ENCODE measurements around the gene CD2AP. TPM values are rescaled to one million over a fixed set of nuclear protein-coding genes. Genes with fewer than 3 reads are reported as not detected.

CD2AP gene
- total RNA-seq, 1 donor from 2014 or later = 40.3 TPM

DNA sequence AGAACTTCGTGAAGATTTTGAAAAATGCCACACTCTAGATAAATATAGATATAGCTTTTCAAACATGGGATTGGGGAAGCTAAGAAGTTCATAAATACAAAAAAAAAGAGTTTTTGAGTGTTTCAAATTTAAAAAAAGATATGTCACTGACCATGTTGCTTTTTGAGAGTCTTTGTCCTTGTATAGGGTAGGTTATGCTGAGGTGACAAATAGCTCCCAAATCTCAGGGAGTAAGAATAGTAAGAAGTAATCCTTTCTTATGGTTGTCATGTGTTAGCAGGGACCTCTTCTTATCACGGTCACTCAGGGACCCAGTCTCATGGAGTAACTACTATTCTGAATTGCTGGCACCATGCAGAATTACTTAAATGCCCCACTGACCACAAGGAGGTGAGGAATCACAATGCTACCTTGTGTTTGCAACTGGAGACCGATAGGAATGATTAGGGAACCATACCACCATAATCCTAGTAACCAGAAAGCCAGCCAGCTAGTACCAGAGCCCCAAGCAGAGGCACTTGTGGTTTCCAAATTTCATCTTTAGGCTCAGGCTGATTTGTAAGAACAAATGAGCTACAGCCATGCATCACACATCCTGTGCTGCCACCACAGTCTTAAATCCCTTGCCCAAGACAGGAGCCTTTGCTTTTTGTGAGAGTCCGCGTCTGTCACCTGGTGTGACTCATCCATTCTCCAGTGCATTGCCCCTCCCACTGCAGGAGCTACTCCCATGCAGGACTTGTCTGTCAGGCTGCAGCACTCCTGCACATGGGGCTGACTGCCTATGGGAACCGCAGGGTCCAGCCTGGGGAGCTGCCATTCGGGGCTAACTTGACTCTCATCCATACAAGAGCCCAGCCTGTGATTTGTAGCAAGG lies 178.4 kb downstream of the CD2AP start:
- no peak overlapping the region for H3K27ac Mint-ChIP-seq (ENCODE audit: unreplicated experiment)
- no peaks in the 10 kb centered on the region for H3K9me3 Mint-ChIP-seq (ENCODE audit: unreplicated experiment)
- no peaks in the 10 kb centered on the region for H3K27me3 Mint-ChIP-seq (ENCODE audit: unreplicated experiment)
- H3K4me3 Mint-ChIP-seq (ENCODE audit: unreplicated experiment) = no peak overlapping the region
- H3K4me1 Mint-ChIP-seq (ENCODE audit: unreplicated experiment) = peaks cover 10% of the 10 kb centered on the region
- H3K36me3 Mint-ChIP-seq (ENCODE audit: low read depth, unreplicated experiment) = no peaks in the 10 kb centered on the region
- TF ChIP-seq, protein P1, sequence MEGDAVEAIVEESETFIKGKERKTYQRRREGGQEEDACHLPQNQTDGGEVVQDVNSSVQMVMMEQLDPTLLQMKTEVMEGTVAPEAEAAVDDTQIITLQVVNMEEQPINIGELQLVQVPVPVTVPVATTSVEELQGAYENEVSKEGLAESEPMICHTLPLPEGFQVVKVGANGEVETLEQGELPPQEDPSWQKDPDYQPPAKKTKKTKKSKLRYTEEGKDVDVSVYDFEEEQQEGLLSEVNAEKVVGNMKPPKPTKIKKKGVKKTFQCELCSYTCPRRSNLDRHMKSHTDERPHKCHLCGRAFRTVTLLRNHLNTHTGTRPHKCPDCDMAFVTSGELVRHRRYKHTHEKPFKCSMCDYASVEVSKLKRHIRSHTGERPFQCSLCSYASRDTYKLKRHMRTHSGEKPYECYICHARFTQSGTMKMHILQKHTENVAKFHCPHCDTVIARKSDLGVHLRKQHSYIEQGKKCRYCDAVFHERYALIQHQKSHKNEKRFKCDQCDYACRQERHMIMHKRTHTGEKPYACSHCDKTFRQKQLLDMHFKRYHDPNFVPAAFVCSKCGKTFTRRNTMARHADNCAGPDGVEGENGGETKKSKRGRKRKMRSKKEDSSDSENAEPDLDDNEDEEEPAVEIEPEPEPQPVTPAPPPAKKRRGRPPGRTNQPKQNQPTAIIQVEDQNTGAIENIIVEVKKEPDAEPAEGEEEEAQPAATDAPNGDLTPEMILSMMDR (IDR thresholded peaks at IDR 0.05; ENCODE audit: unreplicated experiment) = no peak
- no peak for DNase-seq (ENCODE audit: low spot score)

DNA sequence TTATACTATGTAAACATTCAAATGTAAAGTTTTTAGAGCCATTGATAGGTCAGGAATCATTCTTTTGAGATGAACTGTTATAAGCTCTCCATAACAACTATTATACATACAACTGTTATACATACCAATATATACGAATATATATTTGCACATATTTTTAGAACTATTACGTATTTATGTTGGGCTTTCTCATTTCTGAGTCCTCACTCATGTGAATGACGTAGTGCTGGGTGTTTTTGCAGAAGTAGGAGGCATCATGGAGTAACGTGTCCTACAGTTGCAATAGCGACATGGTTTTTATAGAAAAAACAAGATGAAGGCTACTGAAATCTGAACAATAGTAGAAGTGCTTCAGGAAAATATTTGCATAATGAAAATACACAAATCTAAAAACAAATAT lies 184.4 kb downstream of the CD2AP start:
- Mint-ChIP-seq H3K27me3 (ENCODE audit: unreplicated experiment) (peaks cover 1% of the 10 kb centered on the region), H3K27ac (ENCODE audit: unreplicated experiment) (no peak overlapping the region), H3K4me3 (ENCODE audit: unreplicated experiment) (no peak overlapping the region), H3K9me3 (ENCODE audit: unreplicated experiment) (no peaks in the 10 kb centered on the region), H3K36me3 (ENCODE audit: low read depth, unreplicated experiment) (no peaks in the 10 kb centered on the region), H3K4me1 (ENCODE audit: unreplicated experiment) (peaks cover 7% of the 10 kb centered on the region)
- TF ChIP-seq, protein P1 (IDR thresholded peaks at IDR 0.05; ENCODE audit: unreplicated experiment) = no peak
- no peak for DNase-seq (ENCODE audit: low spot score)

DNA sequence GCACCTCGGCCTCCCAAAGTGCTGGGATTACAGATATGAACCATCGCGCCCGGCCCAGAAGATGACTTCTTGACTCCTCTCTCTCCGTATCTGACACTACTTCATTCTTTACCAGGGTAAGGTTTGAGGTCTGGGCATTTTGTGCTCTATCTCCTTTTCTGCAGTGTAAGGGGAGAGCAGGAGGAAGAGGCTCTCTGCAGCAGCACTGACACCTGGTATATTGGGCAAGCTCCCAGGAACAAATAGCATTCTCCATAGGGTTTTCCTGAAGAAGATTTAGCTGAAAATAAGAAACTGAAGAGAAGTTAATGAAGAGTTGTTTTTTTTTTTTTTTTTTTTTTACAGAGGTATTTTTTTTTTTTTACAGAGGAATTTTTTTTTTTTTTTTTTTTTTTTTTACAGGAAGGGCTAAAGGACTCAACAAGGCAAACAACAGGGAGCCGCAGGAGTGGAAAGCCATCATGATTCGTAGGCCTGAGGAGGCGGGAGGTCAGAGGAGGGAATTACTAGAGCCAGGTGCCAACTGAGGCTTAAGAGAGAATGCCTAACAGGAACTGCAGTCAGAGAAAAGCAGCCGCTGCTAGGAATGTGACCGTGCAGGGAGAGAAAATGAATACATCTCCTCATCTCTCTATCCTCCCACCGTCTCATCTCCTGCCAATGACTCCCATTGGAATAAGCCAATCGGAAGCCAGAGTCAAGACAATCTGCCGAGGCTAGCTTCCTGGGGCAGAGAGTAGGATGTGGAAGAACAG lies 186.1 kb downstream of the CD2AP start:
- Mint-ChIP-seq H3K27me3 (ENCODE audit: unreplicated experiment) (peaks cover 1% of the 10 kb centered on the region), H3K4me3 (ENCODE audit: unreplicated experiment) (no peak overlapping the region), H3K36me3 (ENCODE audit: low read depth, unreplicated experiment) (no peaks in the 10 kb centered on the region), H3K4me1 (ENCODE audit: unreplicated experiment) (peaks cover 7% of the 10 kb centered on the region), H3K27ac (ENCODE audit: unreplicated experiment) (no peak overlapping the region), H3K9me3 (ENCODE audit: unreplicated experiment) (no peaks in the 10 kb centered on the region)
- TF ChIP-seq, protein P1 (IDR thresholded peaks at IDR 0.05; ENCODE audit: unreplicated experiment) = no peak
- no peak for DNase-seq (ENCODE audit: low spot score)

DNA sequence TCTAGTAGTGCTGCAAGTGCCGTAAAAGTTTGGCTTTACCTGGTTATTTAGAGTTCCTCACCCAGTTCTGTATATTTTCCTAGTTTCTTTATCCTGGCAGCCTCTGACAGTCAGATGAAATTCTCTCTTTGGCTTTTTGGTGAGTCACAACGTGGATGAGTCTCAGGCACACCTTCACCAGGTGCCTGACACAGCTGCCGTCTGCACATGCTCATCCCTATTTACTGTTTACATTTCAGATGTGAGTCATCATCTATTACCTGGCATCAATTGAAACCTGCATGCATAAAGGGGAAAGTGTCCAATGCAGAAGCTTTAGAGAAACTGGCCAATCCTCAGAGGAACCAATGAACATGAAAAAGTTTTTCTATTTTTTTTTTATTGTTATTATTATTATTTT lies 187.5 kb downstream of the CD2AP start:
- no peak overlapping the region for H3K4me3 Mint-ChIP-seq (ENCODE audit: unreplicated experiment)
- no peak for DNase-seq (ENCODE audit: low spot score)
- no peak overlapping the region for H3K27ac Mint-ChIP-seq (ENCODE audit: unreplicated experiment)
- no peaks in the 10 kb centered on the region for H3K36me3 Mint-ChIP-seq (ENCODE audit: low read depth, unreplicated experiment)
- peaks cover 1% of the 10 kb centered on the region for H3K27me3 Mint-ChIP-seq (ENCODE audit: unreplicated experiment)
- TF ChIP-seq, protein P1 (IDR thresholded peaks at IDR 0.05; ENCODE audit: unreplicated experiment) = no peak
- H3K4me1 Mint-ChIP-seq (ENCODE audit: unreplicated experiment) = peaks cover 11% of the 10 kb centered on the region
- no peaks in the 10 kb centered on the region for H3K9me3 Mint-ChIP-seq (ENCODE audit: unreplicated experiment)

All from endothelial cell (in vitro differentiated cells).